GM18858 (cell line): ENCODE results near the gene SMAD7.

Source experiments
- ATAC-seq: cut with Tn5 transposase; IDR thresholded peaks from one replicate; pipeline ENCODE4 v1.9.1; 2021; ENCODE audit not compliant: unreplicated experiment

The SMAD7 gene

DNA sequence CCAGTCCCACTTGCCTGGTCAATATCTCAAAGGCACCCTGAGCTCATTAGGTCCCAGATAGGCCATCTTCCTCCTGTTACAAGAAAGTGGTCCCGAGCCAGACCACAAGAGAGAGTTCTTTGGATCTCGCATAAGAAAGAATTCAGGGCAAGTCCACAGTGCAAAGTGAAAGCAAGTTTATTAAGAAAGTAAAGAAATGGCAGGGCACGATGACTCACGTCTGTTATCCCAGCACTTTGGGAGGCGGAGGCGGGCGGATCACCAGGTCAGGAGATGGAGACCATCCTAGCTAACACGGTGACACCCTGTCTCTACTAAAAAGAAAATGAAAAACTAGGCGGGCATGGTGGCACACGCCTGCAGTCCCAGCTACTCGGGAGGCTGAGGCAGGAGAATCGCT is 10.8 kb upstream of the SMAD7 start:
- no peak for ATAC-seq

DNA sequence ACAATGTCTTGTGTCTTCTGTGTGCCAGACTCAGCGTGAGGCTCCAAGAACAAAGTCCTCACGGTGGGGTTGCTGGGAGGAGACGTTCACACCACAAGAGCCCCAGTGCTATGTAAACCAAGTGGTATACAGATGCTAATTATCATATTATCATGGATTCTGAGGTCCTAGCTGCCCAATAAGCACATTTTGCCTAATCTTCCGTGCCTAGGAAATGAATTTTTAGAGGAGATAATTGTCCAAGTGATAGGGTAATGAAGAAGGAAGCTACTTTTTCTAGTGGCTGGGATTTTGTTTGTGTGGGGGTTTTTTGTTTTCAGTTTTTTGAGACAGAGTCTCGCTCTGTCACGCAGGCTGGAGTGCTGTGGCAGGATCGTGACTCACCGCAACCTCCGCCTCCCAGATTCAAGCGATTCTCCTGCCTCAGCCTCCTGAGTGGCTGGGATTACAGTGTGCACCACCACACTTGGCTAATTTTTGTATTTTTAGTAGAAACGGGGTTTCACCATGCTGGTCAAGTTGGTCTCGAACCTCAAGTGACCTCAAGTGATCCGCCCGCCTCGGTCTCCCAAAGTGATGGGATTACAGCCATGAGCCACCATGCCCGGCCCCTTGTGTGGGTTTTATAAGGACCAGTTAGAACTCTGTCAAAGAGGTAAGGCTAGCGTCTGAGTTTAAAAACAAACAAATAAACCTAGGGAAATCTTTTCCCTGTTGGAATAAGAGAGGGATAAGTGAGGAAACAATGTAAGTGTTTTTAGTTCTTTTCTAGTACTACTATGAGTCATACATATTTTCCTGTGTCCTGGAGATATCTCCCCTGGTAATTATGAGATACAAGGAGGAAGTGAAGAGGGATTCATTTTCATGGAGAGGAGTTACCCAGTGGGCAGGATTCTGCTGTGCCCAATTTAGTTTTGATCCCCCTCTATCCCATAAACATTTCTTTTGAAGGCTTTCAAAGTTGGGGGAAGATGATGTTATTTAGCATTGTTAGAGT is 9.5 kb upstream of the SMAD7 start:
- ATAC-seq: no peak

DNA sequence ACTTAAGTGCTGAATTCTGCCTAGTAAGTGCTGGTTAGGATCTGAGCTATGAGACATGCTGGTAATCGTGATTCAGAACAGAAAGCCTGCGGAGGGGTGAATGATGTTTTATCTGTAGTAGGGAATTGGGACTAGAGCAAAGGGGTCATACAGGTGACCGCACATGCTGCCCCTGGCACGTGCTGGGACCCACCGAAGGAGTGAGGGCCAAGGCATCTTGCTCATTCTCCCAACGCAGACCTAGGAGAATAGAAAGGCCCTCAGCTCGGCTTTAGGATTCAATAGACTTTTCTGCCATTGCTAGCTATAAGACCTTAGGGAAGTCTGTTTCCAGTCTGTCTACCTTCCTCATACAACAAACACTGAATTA is 8.8 kb upstream of the SMAD7 start:
- ATAC-seq: no peak

DNA sequence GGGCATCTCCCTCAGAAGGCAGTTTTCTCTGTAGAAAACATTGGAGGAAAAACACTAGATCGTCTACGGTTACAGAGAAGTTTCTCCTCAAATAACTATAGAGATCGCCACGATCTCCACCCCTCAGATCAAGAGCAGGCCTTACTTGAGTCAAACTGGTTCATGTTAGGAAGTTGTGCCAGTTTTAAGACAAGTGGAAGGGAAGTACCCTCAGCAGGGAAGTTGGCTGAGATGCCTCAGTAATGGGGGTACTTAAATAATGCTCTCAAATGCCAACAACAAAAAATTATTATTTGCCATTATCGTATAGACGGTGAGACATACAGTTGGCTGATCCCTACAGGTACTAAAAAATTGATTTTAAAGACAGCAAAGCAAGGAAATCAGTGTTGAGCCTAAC is 8.2 kb upstream of the SMAD7 start:
- no peak for ATAC-seq

DNA sequence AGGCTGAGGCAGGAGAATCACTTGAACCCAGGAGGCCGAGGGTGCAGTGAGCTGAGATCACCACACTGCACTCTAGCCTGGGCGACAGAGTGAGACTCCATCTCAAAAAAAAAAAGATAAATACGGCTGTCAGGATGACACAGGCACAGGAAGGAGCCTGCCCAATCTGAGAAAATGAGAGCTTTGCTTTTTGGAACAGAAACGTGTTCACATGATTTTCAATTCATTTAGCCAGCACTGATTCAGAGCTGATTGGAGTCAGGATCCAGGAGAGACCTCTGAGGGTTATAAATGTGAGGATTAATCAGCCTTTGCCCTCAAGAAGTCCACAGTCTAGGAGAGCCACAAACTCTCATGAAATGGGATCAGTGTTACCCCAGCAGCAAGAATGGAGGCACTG is 6.9 kb upstream of the SMAD7 start:
- ATAC-seq: no peak

DNA sequence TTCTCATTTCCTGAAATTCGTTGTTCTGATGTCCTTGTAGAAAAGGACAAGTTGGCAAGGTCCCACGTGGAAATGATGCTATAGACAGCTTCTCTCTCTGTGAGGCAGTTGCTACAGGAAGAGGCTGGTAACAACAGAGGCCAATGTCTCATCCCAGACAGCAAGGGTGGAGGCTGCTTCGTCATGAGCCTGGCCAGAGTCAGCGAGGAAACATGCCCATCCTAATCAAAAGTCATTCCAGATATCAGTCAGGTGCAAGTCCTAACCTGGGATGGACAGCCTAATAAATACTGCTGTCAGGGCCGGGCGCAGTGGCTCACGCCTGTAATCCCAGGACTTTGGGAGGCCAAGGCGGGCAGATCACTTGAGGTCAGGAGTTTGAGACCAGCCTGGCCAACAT is 6.4 kb upstream of the SMAD7 start:
- ATAC-seq: no peak

DNA sequence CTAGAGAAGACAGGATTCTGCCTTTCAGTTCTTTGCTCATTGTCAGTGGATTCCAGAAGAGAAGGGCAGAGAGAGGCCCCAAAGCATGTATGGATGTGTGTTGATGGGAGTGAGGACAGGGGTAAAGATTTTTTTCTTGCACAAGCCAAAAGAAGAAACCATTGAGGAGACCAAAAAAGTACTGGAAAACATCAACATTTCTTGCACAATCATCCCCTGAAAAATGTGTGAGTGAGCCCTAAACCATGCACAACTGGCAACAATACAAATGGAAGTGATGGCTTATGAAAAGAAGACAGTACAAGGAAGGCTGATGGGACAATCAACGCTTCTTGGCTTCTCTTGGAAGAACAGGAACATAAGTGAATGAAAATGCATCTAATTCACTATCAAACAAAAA is 5.6 kb upstream of the SMAD7 start:
- ATAC-seq: no peak

DNA sequence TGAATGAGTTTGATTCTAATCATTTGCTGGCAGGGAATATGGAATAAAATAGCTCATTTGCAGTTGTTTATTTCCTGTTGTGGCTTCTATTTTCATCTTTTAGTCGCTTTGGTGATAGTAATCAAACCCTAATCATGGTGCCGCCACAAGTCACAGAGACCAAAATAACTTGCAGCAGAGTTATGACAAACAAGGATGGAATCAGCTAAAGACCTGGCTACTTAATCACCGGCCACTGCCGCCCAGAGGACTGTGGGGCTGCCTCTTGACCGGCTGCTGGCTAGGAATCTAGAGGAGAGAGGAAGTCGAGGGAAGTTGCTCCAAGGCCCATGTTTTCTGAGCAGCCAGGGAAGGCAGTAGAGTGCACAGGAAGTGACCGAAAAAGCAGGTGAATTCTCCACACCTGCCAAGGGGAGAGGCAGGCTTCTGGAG is 5.1 kb upstream of the SMAD7 start:
- no peak for ATAC-seq

DNA sequence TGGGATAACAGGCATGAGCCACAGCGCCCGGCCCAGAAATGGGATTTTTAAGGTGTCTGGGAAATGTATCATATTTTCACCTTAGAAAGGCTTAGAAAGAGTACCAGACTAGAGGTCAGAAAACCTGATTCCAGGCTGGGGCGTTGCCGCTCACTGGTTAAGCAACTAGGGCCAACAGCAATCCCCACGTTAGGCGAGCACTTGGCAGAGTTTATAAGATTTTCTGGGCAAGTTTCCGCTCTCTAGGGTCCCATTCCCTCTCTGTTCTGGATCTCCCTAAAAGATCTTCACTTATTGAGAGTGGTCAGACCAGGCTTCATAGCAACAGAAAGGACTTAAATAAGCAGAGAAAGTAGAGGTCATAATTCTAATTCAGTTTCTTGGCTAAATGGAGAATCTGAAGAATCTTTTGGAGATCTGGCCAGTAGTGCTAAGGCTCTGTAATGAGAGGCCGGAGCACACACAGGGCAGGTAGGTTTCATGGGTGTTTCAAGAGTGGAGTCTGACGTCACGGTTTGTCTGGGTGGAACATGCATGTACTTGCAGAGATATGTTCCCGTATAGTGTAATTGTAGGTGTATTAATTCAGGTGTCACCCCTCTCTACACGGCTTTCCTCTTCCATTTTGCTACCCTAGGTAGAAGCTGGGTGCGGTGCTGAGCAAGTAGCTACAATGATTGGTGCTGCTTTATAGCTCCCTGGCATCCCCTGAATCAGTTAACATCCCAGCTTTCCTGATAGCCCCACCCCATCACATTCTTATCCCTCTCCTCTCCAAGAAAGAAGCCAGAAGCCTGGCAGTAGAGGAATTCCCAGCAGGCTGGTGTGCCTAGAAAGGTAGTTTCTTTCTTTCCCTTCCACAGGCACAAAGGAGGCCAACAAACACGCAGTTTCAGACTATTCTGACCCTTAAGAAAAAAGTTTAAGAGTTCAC is 4.4 kb upstream of the SMAD7 start:
- ATAC-seq: no peak

DNA sequence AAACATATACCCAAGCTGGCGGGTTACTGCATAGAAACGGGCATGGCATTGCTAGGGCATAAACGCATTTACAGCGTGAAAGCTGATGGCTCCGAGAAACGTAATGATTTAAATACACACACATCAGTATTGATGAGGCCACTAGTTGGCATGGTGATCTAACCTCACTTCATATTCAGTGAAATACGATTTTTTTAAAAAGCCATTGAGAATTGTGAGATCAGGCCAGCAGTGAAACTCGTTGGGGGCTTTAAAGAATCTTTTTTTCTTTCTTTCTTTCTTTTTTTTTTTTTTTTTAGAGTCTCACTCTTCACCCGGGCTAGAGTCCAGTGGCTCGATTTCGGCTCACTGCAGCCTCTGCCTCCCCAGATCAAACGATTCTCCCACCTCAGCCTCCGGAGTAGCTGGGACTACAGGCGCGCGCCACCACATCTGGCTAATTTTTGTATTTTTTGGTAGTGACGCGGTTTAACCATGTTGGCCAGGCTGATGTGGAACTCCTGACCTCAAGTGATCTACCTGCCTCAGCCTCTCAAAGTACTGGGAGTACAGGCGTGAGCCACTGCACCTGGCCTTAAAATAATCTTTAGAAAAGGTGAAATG is 2.4 kb upstream of the SMAD7 start:
- no peak for ATAC-seq

DNA sequence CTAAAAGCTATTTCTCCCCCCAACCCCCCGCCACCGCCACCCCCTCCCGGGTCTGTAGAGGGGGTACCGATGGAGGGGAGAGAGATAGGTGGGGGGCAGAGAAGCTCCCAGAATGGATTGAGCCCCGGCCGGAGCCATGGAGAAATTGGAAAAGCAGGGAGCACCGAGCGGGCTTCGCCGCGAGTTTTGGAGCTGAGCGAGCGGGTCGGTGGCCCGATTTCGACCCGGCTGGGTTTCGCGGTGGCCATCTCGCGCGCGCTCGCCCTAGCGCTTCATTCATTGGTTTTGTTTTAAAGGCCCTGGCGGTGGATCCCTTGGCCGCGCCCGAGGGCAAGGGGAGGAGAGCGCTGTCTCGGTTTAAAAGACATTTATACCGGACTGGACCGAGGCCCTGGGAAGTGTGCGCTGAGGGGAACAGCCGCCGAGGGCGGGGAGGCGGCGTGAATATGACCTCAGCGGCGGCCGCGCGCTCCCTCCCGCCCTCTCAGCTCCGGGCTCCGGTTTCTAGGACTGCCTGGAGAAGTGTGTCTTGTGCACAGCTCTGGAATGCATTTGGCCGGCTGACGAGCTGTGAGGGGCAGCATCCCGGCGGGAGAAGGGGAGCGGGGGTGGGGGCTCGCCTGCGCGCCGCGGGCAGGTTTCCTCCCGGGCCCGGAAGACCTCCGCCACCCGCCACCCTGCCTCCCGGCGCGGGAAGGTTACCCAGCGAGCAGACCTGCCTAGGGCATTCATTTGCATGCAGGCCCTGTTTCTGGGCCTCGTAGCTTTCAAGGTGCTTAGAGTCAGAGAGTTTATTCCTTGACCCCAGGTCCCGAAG is 1.7 kb upstream of the SMAD7 start:
- no peak for ATAC-seq

DNA sequence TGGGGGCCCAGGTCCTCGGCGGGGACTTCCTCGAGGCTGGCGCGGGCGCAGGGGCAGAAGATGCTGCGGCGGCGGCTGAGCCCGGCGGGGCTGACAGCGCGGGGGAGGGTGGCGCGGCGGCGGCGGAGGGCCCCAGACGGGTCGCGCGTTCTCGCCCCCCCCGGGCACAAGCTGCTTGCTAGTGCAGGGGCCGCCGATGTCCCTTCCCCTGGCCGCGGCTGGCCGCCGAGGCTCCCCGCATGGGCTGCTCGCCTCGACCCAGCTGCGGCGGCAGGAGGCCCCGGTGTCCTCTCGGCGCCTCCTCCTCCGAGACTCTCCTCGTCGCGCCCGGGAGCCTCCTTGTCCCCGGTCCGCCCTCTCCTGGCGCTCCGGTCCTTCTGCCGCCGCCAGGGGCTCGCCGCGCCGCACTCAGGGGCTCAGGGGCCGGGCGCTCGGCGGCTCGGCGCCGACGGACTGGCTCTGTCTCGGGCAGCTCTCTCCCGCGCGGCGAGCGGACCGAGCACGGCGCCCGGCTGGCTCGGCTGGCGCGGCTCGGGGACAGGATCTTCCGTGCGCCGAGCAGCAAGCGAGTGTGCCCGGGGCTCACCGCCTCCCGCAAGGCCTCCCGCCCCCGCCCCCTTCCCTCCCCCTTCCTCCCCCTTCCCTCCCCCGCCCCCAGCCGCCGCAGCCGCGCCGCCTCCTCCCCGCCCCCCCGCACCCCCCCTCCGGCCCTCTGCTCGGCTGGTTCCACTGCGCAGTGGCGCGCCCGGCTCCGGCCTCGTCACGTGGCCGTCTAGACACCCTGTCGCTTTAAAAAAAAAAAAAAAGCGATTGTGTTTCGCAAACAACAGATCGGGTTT is 902 bp upstream of the SMAD7 start:
- ATAC-seq: peak; percentile 30

DNA sequence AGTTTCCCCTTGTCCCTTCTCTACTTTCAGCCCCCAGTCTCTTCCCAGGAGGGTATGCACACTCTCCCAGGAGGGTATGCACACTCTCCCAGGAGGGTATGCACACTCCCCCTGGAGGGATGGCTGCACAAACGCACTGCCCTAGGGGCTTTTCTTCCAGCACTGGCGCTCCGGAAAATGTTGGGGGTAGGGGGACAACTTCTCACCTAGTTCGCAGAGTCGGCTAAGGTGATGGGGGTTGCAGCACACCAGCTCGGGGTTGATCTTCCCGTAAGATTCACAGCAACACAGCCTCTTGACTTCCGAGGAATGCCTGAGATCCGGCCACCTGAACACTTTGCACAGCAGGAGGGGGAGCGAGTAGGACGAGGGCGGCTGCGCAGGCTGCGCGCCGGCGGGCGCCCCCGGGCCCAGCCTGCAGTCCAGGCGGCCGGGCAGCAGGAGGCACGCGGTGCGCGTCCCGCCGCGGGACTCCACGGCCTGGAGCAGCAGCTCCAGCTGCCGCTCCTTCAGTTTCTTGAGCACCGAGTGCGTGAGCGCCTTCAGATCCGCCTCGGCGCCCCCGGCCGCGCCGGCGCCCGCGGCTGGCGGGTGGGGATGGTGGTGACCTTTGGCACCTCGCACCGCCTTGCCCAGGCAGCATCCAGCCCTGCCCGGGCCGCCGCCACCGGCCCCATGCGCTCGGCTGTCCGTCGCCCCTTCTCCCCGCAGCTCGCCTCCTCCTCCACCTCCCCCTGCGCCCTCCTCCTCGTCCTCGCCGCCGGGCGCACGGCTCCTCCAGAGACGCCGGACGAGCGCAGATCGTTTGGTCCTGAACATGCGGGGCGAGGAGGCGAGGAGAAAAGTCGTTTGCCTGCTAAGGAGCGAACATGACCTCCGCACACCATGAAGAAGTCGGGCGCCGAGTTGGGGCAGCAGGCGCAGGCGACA is 894 bp downstream of the SMAD7 start:
- no peak for ATAC-seq

DNA sequence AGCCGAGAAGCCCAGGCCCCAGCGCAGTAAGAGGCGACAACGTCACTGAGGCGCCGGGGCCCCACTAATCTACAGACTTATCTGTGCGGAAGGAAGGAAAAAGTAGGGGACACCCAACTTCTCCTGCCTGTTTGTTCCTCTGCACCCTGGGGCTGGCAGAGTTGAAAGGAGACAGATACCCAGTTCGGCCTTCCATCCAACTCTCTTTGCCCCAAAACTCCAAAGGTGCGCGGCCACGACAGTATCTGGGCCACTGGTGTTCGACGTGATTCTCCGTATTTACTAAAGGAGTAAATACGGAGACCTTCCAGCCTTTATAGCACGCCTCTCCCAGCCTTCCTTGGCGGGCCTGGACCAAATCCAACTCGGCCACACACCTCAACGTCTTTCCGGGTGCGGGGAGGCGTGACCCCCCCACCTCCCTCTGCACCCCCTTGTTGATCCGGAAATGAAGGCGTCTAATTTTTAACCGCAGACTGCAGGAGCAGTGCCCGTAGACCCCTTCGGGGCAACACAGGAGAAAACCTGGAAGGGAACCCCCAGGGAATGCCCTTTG is 1.6 kb downstream of the SMAD7 start:
- ATAC-seq: no peak

DNA sequence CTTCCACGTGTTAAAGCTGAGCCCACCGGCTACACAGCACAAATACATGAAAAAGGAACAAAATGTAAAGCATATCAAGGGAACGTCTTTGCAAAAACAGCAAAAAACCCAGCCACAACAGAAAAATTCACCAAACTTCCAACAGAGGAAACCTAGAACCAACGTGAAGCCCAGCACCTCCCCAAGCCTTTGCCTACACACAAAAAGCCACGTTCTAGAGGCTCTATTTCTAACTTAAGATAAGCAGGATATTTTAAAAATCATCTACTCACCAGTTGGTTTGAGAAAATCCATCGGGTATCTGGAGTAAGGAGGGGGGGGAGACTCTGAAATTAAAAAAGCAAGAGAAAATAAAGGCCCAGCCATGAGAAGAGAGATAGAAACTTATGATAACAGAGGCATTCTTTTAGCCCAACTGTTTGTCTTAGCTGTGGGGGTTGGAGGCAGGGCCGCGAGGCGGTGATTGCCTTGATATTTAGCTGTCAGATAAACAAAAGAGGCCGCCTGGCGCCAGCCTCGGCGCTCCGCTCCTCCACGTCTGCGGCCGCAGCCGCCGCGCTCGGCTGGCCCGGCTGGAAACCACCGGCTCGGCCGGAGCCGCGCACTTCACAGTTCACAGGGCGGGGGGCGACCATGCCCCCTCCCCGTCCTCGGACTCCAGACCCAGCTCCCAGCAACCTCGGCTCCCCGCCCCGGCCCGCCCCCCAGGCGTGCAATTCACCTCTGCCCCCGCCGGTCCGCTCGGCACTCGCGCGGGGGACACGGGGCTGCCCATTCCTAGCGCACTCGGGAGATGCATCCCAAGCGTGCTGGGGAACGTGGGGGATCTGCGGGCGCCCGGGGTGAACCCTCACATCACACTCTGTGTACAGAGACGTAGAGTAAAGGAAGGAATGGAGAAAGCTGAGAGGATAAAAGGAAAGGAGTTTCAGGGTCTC is 2.4 kb downstream of the SMAD7 start:
- ATAC-seq: no peak

DNA sequence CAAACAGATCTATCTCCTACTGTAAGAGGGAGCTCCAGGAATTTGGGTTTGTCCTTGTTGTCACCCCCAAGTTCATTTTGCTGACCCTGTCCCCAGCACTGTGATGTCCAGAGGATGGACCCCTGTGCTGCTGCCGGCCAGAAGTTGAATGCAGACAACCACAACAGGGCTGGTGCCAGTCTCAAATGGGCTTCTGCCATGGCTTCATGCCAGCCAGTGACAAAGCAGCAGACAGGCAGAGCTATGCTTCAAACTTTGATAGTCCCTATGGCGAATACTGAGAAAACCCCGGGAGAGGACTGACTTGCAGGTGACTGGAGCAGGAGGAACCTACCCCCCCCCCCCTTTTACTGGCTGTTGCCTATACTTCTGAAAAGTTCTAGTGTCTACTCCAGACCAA is 3.2 kb downstream of the SMAD7 start:
- no peak for ATAC-seq

DNA sequence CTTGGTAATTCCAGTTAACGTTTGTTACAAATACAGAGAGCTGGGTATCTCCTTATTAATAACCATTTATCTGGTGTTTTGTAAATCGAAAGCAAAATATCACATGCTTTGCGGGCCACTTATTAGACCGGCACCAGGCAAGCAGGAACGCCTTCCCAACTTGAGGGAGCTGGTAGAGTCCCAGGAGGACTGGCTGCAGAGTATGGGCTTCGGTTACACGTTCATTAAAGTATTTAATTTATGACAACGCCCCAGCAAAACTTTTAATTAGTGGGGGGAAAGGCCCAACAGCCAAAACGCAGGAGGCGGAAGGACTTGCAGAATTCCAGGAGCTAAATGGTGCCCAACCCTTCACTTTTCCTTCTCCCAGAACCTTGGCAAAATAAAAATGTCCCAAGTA is 3.7 kb downstream of the SMAD7 start:
- ATAC-seq: no peak
